Stimulated activated CD8-positive, alpha-beta memory T cell treated with anti-CD3 and anti-CD28 coated beads, Interleukin-15, amount 100 ng/mL, for 48 hours (primary cell): ENCODE data around the gene VWA8.

Experiments used
- DNase-seq, 2 donors: peaks; one replicate each; pipeline ENCODE4 v3.0.0-alpha.2; 2020; ENCODE audit warnings: low read depth in 2 of 2

VWA8 gene

DNA sequence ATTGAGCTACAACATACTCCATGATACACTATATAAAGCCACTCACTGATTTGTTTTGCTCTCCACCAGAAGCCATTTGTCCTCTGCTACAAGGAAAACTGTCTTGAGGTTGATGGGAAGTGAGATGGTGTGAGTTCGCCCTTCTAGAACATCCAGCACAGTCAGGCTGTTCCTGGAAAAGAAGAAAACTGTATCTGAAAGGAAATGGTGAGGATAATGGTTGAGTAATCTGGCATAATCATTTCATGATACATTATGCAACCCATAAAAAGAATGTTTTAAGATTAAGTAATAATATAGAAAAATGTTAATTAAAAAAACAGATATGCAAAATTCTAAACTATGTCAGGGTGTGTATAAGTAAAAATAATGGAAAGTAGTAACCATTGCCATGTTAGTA, 269.6 kb downstream of the VWA8 start:
- no peak for DNase-seq

- no peak for DNase-seq
Measured at GRCh38 chr13:41682766-41683165, 278.1 kb downstream of the VWA8 start.

DNA sequence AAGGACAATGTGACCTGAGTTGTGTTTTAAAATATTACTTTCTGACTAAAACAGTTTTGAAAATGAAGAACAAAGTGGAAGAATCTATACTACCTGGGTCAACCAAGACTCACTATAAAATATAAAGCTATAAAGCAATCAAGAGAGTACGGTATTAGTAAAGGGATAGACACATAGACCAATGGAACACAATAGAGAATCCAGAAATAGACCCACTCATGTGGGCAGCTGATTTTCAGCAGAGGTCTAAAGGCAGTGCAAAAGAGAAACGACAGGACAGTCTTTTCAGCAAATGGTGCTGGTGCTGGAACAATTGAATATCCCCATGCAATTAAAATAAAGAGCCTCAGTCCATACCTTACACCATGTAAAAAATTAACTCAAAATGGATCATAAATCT, 278.9 kb downstream of the VWA8 start:
- DNase-seq: no peak

DNA sequence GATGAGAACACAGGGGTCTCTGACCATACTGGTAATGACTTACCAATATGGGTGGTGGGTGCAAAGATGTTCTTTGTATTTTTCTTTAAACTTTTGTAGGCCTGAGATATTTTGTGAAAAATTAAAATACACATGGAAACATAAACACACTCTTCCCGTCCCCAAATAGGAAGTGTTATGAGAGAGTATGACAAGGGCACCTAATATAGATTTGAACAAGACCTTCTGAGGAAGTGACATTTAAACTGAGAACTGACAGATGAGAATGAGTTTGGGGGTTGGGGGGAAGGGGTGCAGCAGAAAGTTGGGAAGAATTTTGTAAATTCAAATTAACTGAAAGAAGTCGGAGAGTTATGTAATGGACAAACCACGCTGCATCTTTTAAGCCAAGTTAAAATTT, 279.3 kb downstream of the VWA8 start:
- DNase-seq: no peak

- no peak for DNase-seq
Measured at GRCh38 chr13:41680900-41681299, 280.0 kb downstream of the VWA8 start.

- DNase-seq: no peak
Measured at GRCh38 chr13:41678848-41679247, 282.1 kb downstream of the VWA8 start.

DNA sequence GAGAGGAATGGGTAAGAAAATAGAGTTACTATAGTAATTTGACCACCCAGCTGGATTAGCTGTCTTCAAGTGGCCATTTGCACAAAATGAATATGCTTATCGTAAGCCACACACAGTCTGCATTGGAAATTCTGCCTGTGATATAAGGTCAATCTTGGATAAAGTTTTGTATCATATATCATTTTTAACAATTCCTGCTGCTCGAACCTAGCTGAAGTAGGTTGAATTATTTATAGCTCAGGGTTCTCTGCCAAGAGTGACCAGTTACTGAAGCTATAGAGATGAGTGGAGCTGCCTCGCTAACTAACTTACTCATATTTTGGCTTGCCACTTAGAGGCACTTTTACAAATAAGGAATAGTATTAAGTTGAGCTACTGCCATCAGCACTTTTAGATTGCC, 282.7 kb downstream of the VWA8 start:
- no peak for DNase-seq

DNA sequence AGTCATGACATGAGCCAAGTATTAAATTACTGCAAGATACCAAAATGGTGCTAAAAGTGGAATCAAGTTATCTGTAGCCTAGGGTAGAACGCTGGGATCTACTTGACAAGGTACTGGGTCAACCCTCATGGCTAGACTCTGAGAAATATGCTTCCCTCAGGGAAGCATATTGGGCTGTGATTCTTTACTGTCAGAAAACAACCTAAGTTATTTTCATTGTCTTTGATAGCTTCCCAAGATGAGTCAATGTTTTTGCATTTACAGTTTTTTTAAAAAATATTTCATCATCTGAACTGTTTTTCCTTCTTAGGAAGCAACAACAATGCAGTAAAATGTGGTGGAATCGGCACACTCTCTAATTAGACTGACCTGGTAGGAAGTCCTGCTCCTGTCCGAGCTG, 285.6 kb downstream of the VWA8 start:
- no peak for DNase-seq

GRCh38 chr13:41674246-41674645, 286.7 kb downstream of the VWA8 start:
- no peak for DNase-seq

DNA sequence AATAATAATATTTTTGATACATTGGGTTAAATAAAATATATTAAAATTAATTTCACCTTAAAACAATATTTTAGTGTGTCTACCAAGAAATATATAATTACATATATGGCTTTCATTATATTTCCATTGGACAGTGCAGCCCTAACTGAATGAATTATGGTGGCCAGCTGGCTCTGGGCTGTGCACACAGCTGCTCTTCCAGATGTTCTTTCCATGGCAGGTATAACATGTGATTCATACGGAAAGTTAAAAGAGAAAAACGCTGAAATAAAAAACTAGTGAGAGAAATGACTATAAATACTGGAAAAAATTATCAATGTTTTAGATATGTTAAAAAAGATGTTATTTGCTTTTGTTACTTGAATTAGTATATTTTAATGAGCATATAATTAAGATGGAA, 287.3 kb downstream of the VWA8 start:
- no peak for DNase-seq

- DNase-seq: no peak
Measured at GRCh38 chr13:41670873-41671443, 290.0 kb downstream of the VWA8 start.

- DNase-seq: no peak
Measured at GRCh38 chr13:41668130-41668757, 292.7 kb downstream of the VWA8 start.

DNA sequence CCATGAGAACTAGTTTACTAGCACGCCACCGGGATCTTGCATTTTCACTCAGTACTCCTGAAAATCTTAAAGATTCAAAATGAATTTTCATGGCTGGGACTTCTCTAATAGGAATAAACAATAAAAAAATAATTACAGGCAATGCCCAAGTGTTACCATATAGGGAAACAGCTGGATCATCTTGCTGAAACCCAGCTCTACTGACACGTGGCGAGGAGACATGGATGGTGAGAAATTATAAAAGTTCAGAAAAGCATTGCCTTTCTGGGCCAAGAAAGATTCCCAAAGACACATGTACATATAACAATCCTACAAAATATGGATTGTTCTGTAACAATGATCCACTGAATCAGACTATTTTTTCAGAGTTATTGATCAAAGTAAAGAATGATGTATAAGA, 294.3 kb downstream of the VWA8 start:
- DNase-seq: no peak

DNA sequence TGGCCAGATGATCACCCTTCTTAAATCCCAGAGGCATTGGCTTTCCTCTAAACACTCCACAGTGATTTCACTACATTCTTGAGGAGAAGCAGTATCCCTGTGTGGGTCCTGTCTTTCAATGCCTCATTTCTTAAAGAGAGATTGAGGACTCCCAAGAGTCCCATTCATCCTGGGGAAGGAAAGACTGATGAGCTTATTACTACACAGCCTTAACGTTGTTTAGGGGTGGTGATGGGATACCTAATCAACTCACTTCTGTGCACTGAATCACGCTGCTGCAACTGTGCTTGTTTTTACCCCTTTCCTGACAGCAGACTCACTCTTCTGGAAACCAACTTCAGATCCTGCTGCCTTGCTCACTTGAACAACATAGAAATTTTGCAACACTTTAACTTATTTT, 300.5 kb downstream of the VWA8 start:
- DNase-seq: no peak

DNA sequence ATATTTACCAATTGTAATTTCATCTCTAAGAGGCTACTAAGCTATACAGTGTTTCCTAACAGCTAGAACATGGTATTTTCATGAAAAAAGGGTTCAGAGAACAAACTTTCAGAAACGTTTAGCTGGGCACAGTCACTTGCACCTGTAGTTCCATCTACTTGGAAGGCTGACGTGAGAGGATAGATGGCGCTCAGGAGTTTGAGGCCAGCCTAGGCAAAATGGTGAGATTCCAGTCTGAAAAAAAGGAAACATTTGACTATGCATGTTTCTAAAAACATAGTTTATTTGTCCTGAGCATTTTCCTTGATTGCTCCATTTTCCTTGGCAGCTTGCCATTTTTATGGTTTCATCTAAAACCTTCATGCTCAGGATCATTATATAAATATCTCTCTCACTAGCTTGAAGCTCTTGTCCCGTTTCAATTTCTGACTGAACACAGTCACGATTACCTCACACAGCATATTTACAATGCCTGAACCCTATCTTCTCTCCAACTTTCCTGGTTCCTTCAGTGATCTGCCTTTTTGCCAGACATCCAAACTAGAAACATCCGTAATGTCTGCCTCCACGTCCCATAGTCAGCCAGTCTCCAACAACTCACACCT, 302.8 kb downstream of the VWA8 start:
- DNase-seq: no peak

DNA sequence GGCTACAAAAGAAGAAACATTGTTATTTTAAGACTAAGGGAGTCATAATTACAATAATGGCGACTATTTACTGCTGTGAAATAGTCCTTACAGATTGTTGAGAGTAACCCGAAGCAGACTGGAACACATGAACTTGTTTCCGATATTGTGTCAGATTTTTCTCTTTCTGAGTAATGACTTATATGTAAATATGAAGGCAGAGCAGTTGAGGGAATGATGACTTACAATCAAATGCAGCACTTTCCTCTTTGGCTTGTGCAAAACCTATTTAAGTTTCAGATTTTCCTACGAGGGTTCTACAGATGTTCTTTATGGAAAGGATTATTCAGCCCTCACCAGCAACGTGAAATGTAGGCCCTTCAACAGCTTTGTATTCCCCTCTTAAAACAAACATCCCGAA, 304.9 kb downstream of the VWA8 start:
- DNase-seq: no peak

DNA sequence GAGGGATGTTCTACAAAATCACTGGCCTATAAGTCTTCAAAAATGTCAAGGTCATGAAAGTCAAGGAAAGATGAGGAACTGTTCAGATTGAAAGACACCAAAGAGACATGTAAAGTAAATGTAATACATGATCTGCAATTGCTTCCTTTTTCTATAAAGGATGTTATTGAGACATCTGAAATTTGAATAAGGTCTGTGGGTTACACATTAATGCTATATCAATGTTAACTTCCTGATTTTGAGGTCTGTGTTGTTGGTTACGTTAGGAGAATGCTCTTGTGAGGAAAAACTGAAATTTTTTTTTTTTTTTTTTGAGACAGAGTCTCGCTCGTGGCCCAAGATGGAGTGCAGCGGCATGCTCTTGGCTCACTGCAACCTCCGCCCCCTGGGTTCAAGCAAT, 306.1 kb downstream of the VWA8 start:
- DNase-seq: no peak

GRCh38 chr13:41652735-41653361, 308.1 kb downstream of the VWA8 start:
- no peak for DNase-seq

- DNase-seq: no peak
Measured at GRCh38 chr13:41651413-41652058, 309.4 kb downstream of the VWA8 start.

- no peak for DNase-seq
Measured at GRCh38 chr13:41650706-41651105, 310.2 kb downstream of the VWA8 start.

DNA sequence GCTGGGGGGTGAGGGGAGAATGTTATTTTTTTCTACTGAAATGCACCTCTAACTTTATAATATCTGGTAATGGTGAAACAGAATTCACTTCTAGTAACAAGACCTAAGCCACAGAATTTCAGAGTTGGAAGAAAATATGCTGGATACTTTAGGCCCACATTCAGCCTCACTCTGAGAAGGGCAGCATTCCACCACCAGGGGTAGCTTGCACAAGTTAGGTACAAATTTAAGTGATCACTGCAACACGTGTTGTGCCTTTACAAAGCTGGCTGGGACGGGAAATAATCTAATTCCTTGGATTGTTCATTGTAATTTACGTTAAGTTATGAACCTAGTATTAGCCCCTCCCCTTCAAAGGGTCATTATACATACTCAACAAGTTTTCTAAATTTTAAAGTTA, 311.2 kb downstream of the VWA8 start:
- no peak for DNase-seq

- DNase-seq: no peak
Measured at GRCh38 chr13:41648314-41648935, 312.5 kb downstream of the VWA8 start.
